Right lobe of liver (tissue), 4 donors: Measurements from ENCODE around the gene TMC1.

Source experiments
- CTCF ChIP-seq, 4 donors: fragments of 200-600 bp in 3 of 4; fragments of 450-650 bp in 1 of 4; IDR thresholded peaks; one replicate each; pipeline versions ENCODE4 v1.5.1 to v1.8.0; 2016 to 2022; ENCODE audit warnings: antibody characterized with exemption in 4 of 4, mild to moderate bottlenecking in 2 of 4
- POLR2A ChIP-seq: fragments of 450-650 bp; IDR thresholded peaks from one replicate; pipeline ENCODE4 v1.6.1; 2017; ENCODE audit warnings: antibody characterized with exemption, mild to moderate bottlenecking
- donor health status: DM: no; HTN: no; CAD: no.
- donor health status: DM: no; HTN: no; CAD: no.
- donor health status: DM: no; HTN: yes; CAD: no.

GRCh38 chr9:72497447-72498046 is 23.9 kb upstream of the TMC1 start:
- TF ChIP-seq POLR2A, result no peak
- TF ChIP-seq CTCF (IDR thresholded peaks at IDR 0.05), result no peak
